HepG2 (cell line): ENCODE data around the gene PRSS8. TPM values are rescaled to one million over a fixed set of nuclear protein-coding genes. Genes with fewer than 3 reads are reported as not detected.
A peak's percentile ranks its signal among the peaks of the same experiment; 100 is the strongest.

Source experiments
- IKZF4 ChIP-seq: sonication (generic); formaldehyde crosslinking; IDR thresholded peaks from 2 replicates; pipeline ENCODE4 v1.5.1; 2020; ENCODE audit warnings: borderline replicate concordance, mild to moderate bottlenecking, low read depth, missing genetic modification reagents; ENCODE audit errors: not compliant biosample characterization
- KDM4B ChIP-seq: sonication (generic); formaldehyde crosslinking; IDR thresholded peaks from 2 replicates; pipeline ENCODE4 v1.4.0; 2020; ENCODE audit warnings: missing genetic modification reagents
- MBD4 ChIP-seq: IDR thresholded peaks from 2 replicates; pipeline ENCODE4 v1.6.1; 2012; ENCODE audit warnings: low read length, inconsistent platforms, borderline replicate concordance
- NR2F6 ChIP-seq, 2 experiments: IDR thresholded peaks; 2 replicates each; pipeline ENCODE4 v1.6.1; 2016; ENCODE audit warnings: antibody characterized with exemption in 1 of 2, mild to moderate bottlenecking in 1 of 2
- ZMYM3 ChIP-seq: sonication (generic); formaldehyde crosslinking; IDR thresholded peaks from 2 replicates; pipeline ENCODE4 v1.5.1; 2020; ENCODE audit warnings: mild to moderate bottlenecking, missing genetic modification reagents
- ZNF121 ChIP-seq: sonication (generic); formaldehyde crosslinking; IDR thresholded peaks from 2 replicates; pipeline ENCODE4 v1.5.0; 2020; ENCODE audit warnings: mild to moderate bottlenecking, missing genetic modification reagents
- ZNF556 ChIP-seq: sonication (generic); formaldehyde crosslinking; IDR thresholded peaks from 2 replicates; pipeline ENCODE4 v1.4.0; 2020; ENCODE audit warnings: mild to moderate bottlenecking, missing genetic modification reagents, borderline replicate concordance
- ZNF564 ChIP-seq: sonication (generic); formaldehyde crosslinking; IDR thresholded peaks from 2 replicates; pipeline ENCODE4 v1.8.1; 2023; ENCODE audit warnings: mild to moderate bottlenecking, missing genetic modification reagents
- ZSCAN25 ChIP-seq: sonication (generic); formaldehyde crosslinking; IDR thresholded peaks from 2 replicates; pipeline ENCODE4 v1.8.0; 2022; ENCODE audit warnings: mild to moderate bottlenecking, missing genetic modification reagents
- polyA plus RNA-seq, 8 experiments: library from polyadenylated mRNA; depleted of rRNA in 3 of 8; stranded (reverse) in 7 of 8; unstranded in 1 of 8; fragments of >200 nt; fragmentation: Illumina TruSeq in 4 of 8; extraction: Trizol in 4 of 8; gene quantifications; 2 replicates each; pipeline versions ENCODE4 v1.2.1 to v1.2.3, GENCODE V29; 2011 to 2016; ENCODE audit warnings: low read depth in 4 of 8, missing spikeins in 1 of 8, mixed read lengths in 1 of 8; ENCODE audit not compliant: insufficient read depth in 1 of 8
- total RNA-seq, 5 experiments: library from RNA; depleted of rRNA; stranded (reverse); fragments of >200 nt; fragmentation: Illumina TruSeq; extraction: Trizol; gene quantifications; 2 replicates each; pipeline ENCODE4 v1.2.3, GENCODE V29; 2016; ENCODE audit warnings: low read depth in 1 of 5
- TF ChIP-seq, protein P1 (sequence below): sonication (generic); formaldehyde crosslinking; IDR thresholded peaks from 2 replicates; pipeline ENCODE4 v1.4.0; 2020; ENCODE audit warnings: mild to moderate bottlenecking, missing genetic modification reagents
- TF ChIP-seq, protein P2 (sequence below), 2 experiments: sonication (generic) in 1 of 2; formaldehyde crosslinking in 1 of 2; IDR thresholded peaks; 2 replicates each; pipeline versions ENCODE4 v1.4.0 to v1.6.1; 2016 to 2020; ENCODE audit warnings: borderline replicate concordance in 1 of 2, low read depth in 1 of 2, mild to moderate bottlenecking in 1 of 2, missing genetic modification reagents in 1 of 2
- TF ChIP-seq, protein P3 (sequence below): sonication (generic); formaldehyde crosslinking; IDR thresholded peaks from 2 replicates; pipeline ENCODE4 v1.4.0; 2020; ENCODE audit warnings: mild to moderate bottlenecking, missing genetic modification reagents
- TF ChIP-seq, protein P4 (sequence below): IDR thresholded peaks from 2 replicates; pipeline ENCODE4 v1.6.1; 2016; ENCODE audit warnings: mild to moderate bottlenecking

The PRSS8 gene
- total and polyA plus RNA-seq, 2 of the 13 experiments (the other 11 are each of a cell fraction or from before 2014, with no cell fraction given) = 2.6 to 7.2 TPM

DNA sequence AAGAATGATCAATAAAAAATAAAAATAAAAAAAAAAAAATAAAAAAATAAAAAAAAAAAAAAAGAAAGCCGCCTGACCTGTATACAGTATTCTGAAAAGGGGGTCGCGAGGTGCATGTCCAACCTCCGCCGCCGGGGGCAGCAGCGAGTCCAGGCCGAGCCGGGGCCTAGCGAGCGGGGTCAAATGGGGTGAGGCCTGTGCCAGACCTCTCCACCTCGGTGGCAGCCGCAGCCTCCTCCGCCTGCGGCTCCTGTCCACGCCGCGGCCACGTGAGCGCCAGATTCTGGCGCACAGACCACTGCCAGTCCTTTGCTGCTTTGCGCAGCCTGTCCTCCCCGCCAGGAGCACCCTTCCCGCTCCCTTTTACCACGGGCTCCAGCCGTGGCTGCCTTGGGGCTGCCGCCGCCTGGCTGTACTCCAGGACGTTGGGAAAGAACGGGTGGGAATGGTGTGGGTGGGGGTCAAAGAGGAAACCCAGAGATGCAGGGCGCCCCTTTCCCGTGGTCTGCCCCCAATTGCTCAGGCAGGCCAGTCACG is 29.8 kb downstream of the PRSS8 start (continued):
- TF ChIP-seq IKZF4 = peak; percentile 95
- TF ChIP-seq MBD4 = no peak
- TF ChIP-seq KDM4B (CRISPR knock-in tag) = peak; percentile 96
- TF ChIP-seq, protein P1, sequence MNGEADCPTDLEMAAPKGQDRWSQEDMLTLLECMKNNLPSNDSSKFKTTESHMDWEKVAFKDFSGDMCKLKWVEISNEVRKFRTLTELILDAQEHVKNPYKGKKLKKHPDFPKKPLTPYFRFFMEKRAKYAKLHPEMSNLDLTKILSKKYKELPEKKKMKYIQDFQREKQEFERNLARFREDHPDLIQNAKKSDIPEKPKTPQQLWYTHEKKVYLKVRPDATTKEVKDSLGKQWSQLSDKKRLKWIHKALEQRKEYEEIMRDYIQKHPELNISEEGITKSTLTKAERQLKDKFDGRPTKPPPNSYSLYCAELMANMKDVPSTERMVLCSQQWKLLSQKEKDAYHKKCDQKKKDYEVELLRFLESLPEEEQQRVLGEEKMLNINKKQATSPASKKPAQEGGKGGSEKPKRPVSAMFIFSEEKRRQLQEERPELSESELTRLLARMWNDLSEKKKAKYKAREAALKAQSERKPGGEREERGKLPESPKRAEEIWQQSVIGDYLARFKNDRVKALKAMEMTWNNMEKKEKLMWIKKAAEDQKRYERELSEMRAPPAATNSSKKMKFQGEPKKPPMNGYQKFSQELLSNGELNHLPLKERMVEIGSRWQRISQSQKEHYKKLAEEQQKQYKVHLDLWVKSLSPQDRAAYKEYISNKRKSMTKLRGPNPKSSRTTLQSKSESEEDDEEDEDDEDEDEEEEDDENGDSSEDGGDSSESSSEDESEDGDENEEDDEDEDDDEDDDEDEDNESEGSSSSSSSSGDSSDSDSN = peak; percentile 94
- TF ChIP-seq ZNF564 (CRISPR knock-in tag) = peak; percentile 95
- peak; percentile 79 for TF ChIP-seq ZNF121 (CRISPR knock-in tag)
- TF ChIP-seq ZMYM3 (CRISPR knock-in tag) = peak; percentile 96
- peak; percentile 92 for TF ChIP-seq ZNF556 (CRISPR knock-in tag)
- TF ChIP-seq, protein P2, sequence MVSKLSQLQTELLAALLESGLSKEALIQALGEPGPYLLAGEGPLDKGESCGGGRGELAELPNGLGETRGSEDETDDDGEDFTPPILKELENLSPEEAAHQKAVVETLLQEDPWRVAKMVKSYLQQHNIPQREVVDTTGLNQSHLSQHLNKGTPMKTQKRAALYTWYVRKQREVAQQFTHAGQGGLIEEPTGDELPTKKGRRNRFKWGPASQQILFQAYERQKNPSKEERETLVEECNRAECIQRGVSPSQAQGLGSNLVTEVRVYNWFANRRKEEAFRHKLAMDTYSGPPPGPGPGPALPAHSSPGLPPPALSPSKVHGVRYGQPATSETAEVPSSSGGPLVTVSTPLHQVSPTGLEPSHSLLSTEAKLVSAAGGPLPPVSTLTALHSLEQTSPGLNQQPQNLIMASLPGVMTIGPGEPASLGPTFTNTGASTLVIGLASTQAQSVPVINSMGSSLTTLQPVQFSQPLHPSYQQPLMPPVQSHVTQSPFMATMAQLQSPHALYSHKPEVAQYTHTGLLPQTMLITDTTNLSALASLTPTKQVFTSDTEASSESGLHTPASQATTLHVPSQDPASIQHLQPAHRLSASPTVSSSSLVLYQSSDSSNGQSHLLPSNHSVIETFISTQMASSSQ (IDR thresholded peaks at IDR 0.05; ENCODE audit: low read depth) = peak; percentile 45; the same call in 1 of the 2 replicates
- TF ChIP-seq, protein P2 (CRISPR knock-in tag; IDR thresholded peaks at IDR 0.05; ENCODE audit: borderline replicate concordance) = peak; percentile 87; the same call in 1 of the 2 replicates
- TF ChIP-seq, protein P3, sequence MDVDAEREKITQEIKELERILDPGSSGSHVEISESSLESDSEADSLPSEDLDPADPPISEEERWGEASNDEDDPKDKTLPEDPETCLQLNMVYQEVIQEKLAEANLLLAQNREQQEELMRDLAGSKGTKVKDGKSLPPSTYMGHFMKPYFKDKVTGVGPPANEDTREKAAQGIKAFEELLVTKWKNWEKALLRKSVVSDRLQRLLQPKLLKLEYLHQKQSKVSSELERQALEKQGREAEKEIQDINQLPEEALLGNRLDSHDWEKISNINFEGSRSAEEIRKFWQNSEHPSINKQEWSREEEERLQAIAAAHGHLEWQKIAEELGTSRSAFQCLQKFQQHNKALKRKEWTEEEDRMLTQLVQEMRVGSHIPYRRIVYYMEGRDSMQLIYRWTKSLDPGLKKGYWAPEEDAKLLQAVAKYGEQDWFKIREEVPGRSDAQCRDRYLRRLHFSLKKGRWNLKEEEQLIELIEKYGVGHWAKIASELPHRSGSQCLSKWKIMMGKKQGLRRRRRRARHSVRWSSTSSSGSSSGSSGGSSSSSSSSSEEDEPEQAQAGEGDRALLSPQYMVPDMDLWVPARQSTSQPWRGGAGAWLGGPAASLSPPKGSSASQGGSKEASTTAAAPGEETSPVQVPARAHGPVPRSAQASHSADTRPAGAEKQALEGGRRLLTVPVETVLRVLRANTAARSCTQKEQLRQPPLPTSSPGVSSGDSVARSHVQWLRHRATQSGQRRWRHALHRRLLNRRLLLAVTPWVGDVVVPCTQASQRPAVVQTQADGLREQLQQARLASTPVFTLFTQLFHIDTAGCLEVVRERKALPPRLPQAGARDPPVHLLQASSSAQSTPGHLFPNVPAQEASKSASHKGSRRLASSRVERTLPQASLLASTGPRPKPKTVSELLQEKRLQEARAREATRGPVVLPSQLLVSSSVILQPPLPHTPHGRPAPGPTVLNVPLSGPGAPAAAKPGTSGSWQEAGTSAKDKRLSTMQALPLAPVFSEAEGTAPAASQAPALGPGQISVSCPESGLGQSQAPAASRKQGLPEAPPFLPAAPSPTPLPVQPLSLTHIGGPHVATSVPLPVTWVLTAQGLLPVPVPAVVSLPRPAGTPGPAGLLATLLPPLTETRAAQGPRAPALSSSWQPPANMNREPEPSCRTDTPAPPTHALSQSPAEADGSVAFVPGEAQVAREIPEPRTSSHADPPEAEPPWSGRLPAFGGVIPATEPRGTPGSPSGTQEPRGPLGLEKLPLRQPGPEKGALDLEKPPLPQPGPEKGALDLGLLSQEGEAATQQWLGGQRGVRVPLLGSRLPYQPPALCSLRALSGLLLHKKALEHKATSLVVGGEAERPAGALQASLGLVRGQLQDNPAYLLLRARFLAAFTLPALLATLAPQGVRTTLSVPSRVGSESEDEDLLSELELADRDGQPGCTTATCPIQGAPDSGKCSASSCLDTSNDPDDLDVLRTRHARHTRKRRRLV (CRISPR knock-in tag) = peak; percentile 91
- TF ChIP-seq, protein P4, sequence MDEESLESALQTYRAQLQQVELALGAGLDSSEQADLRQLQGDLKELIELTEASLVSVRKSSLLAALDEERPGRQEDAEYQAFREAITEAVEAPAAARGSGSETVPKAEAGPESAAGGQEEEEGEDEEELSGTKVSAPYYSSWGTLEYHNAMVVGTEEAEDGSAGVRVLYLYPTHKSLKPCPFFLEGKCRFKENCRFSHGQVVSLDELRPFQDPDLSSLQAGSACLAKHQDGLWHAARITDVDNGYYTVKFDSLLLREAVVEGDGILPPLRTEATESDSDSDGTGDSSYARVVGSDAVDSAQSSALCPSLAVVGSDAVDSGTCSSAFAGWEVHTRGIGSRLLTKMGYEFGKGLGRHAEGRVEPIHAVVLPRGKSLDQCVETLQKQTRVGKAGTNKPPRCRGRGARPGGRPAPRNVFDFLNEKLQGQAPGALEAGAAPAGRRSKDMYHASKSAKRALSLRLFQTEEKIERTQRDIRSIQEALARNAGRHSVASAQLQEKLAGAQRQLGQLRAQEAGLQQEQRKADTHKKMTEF (CRISPR knock-in tag) = peak; percentile 99
- peak; percentile 51; the same call in 1 of the 2 replicates for TF ChIP-seq NR2F6 (IDR thresholded peaks at IDR 0.05)
- TF ChIP-seq NR2F6 (CRISPR knock-in tag; IDR thresholded peaks at IDR 0.05) = peak; percentile 96
- TF ChIP-seq ZSCAN25 = peak; percentile 84
